HEK293T (cell line): ENCODE results near the gene NME7.

ENCODE experiments used
- FOXA1 ChIP-seq: fragments of 450-650 bp; IDR thresholded peaks from 2 replicates; pipeline ENCODE4 v1.6.1; 2016; ENCODE audit warnings: mild to moderate bottlenecking
- FOXK2 ChIP-seq: fragments of 450-650 bp; IDR thresholded peaks from 2 replicates; pipeline ENCODE4 v1.6.1; 2016; ENCODE audit warnings: mild to moderate bottlenecking
- FOXM1 ChIP-seq: fragments of 450-650 bp; IDR thresholded peaks from 2 replicates; pipeline ENCODE4 v1.6.1; 2017; ENCODE audit warnings: mild to moderate bottlenecking, borderline replicate concordance
- L3MBTL2 ChIP-seq: fragments of 450-650 bp; conservative IDR thresholded peaks from 2 replicates; pipeline ENCODE4 v1.6.1; 2016; ENCODE audit warnings: mild to moderate bottlenecking

GRCh38 chr1:169110236-169110635 lies 257.4 kb downstream of the NME7 start:
- TF ChIP-seq FOXM1 (no peak), L3MBTL2 (no peak), FOXK2 (no peak), FOXA1 (no peak)
